ENCODE results near the gene MCHR1.
"Not testable (repeated sequence)": the region's sequence is repeated elsewhere in the genome, so short reads cannot be mapped to it uniquely, and the experiment has no call there.

Gene MCHR1

DNA sequence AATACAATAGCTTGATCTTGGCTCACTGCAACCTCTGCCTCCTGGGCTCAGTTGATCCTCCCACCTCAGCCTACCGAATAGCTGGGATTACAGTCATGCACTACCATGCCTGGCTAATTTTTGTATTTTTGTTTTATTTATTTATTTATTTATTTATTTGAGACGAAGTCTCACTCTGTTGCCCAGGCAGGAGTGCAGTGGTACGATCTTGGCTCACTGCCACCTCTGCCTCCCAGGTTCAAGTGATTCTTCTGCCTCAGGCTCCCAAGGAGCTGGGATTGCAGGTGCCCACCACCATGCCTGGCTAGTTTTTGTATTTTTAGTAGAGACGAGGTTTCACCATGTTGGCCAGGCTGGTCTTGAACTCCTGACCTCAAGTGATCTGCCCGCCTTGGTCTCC, 38.4 kb downstream of the MCHR1 start:
- 88% methylated on average over 5 of the region's 5 CpGs for WGBS
- H3K9me3 ChIP-seq (ENCODE audit: insufficient read depth, low read depth, low read length); H3K27ac ChIP-seq (ENCODE audit: low read depth, low read length): not testable (repeated sequence)

DNA sequence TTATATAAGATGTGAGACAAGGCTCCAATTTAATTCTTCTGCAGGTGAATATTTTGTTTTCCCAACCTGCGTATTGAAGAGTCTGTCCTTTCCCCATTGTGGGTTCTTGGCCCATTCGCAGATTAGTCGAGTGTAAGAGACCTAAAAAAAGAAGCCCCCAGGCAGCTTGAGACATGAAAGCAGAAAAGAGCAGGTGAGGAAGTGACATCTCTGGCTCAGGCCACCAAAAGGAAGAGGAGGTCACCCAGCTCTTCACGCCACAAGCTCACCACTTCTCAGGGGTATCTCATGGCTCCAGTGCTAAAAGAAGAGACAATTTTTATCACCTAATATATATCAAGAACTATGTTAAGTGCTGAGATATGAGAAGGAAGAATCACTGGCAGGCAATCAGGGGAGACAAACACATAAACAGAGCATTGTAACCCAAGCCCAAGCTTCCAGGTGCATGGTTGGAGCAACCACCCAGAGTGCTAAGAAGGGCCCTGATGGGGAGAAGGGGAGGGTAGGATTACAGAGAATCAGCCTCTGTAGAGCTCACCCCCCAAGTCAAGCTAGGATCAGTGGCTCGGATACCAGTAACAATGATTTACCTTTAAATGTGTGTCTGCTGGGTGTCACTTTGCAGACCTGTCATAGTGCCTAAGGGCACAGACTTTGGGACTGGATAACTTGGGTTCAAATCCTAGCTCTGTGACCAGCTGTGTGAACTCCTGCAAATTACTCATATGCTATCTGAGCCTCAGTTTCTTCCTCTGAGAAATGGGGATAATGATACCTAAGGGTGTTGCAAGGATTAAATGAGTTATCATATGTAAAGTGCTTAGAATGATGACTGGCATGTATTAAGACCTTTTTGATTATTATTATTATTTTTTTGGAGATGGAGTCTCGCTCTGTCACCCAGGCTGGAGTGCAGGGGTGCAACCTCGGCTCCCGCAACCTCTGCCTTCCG, 39.2 kb downstream of the MCHR1 start:
- H3K9me3 ChIP-seq (ENCODE audit: insufficient read depth, low read depth, low read length): no peaks in the 10 kb centered on the region
- no peak overlapping the region for H3K27ac ChIP-seq (ENCODE audit: low read depth, low read length)
- no peaks in the 10 kb centered on the region for H3K27me3 ChIP-seq (ENCODE audit: insufficient read depth, low read length)
- WGBS: 89% methylated on average over 8 of the region's 9 CpGs
- H3K36me3 ChIP-seq (ENCODE audit: insufficient read depth, low read length): no peaks in the 10 kb centered on the region
- H3K9ac ChIP-seq (ENCODE audit: low read depth, low read length): no peak overlapping the region
- no peak overlapping the region for H3K4me3 ChIP-seq (ENCODE audit: low read length)
- H3K4me1 ChIP-seq (ENCODE audit: insufficient read depth, low read length): peaks cover 26% of the 10 kb centered on the region

More for the DNA sequence above, 38.4 kb downstream of the MCHR1 start:
- not testable (repeated sequence) for H3K27me3 ChIP-seq (ENCODE audit: insufficient read depth, low read length); H3K4me3 ChIP-seq (ENCODE audit: low read length); H3K9ac ChIP-seq (ENCODE audit: low read depth, low read length); H3K36me3 ChIP-seq (ENCODE audit: insufficient read depth, low read length)
- H3K4me1 ChIP-seq (ENCODE audit: insufficient read depth, low read length): peaks cover 30% of the 10 kb centered on the region

DNA sequence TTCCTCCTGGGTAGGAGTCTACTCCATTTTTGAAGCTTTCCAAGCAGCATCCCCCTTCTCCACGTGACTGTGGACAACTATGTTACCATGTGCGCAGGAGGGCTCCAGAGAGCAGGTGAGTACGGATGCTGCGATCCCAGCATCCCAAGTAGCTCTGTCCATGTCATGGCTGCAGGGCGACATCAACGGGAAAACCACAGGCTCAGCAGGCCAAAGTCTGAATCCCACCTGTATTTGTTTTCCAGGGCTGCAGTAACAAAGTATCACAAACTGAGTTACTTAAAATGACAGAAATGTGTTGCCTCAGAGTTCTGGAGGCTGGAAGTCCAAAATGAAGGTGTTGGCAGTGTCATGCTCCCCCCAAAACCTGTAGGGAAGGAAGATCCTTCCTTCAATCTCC, 40.3 kb downstream of the MCHR1 start:
- no peaks in the 10 kb centered on the region for H3K27me3 ChIP-seq (ENCODE audit: insufficient read depth, low read length)
- no peak overlapping the region for H3K4me3 ChIP-seq (ENCODE audit: low read length)
- no peaks in the 10 kb centered on the region for H3K36me3 ChIP-seq (ENCODE audit: insufficient read depth, low read length)
- WGBS: 92% methylated on average over 6 of the region's 6 CpGs
- no peak overlapping the region; the same call in 1 of the 2 replicates for H3K27ac ChIP-seq (ENCODE audit: low read depth, low read length)
- no peak overlapping the region for H3K9ac ChIP-seq (ENCODE audit: low read depth, low read length)
- H3K4me1 ChIP-seq (ENCODE audit: insufficient read depth, low read length): peaks cover 18% of the 10 kb centered on the region
- H3K9me3 ChIP-seq (ENCODE audit: insufficient read depth, low read depth, low read length): no peaks in the 10 kb centered on the region

DNA sequence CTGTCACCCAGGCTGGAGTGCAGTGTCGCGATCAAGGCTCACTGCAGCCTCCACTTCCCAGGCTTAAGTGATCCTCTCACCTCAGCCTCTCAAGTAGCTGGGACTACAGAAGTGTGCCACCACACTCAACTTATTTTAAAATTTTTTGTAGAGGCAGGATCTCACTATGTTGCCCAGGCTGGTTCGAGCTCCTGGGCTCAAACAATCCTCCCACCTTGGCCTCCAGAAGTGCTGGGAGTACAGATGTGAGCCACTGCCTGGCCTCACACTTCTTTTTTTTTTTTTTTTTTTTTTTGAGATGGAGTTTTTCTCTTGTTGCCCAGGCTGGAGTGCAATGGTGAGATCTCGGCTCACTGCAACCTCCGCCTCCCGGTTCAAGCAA, 40.9 kb downstream of the MCHR1 start:
- not testable (repeated sequence) for H3K36me3 ChIP-seq (ENCODE audit: insufficient read depth, low read length)
- 95% methylated on average over 6 of the region's 6 CpGs for WGBS
- peaks cover 14% of the 10 kb centered on the region; the same call in 1 of the 2 replicates for H3K4me1 ChIP-seq (ENCODE audit: insufficient read depth, low read length)

DNA sequence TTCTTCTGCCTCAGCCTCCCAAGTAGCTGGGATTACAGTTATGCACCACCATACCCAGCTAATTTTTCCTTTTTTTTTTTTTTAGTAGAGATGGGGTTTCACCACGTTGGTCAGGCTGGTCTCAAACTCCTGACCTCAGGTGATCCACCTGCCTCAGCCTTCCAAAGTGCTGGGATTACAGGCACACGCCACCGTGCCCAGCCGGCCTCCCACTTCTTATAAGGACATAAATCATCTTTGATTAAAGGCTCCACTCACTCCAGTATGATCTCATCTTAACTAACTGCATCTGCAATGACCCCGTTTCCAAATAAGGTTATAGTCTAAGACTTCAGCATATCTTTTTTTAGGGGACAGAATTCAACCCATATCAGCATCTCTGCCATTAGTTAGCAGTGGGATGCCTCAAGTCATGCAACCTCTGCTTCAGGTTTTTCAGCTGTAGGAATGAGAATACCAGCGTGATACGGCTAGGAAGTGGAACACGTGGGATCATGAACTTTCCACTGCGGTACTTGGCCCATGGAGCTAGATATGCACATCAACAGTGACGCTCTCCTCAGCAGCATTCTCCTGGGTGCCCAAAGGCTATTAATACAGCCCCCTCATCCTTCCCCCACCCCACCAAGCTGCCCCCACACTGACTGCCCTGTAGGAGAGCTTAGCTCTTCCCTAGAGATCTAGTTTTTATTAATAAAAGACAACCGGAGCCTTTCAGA, 41.4 kb downstream of the MCHR1 start:
- H3K9me3 ChIP-seq (ENCODE audit: insufficient read depth, low read depth, low read length): no peaks in the 10 kb centered on the region
- H3K27ac ChIP-seq (ENCODE audit: low read depth, low read length): peak overlapping the region; percentile 33; the same call in 1 of the 2 replicates
- no peaks in the 10 kb centered on the region for H3K27me3 ChIP-seq (ENCODE audit: insufficient read depth, low read length)
- no peaks in the 10 kb centered on the region for H3K36me3 ChIP-seq (ENCODE audit: insufficient read depth, low read length)
- H3K9ac ChIP-seq (ENCODE audit: low read depth, low read length): no peak overlapping the region; the same call in 1 of the 2 replicates
- no peak overlapping the region for H3K4me3 ChIP-seq (ENCODE audit: low read length)
- WGBS: 79% methylated on average over 11 of the region's 11 CpGs
- H3K4me1 ChIP-seq (ENCODE audit: insufficient read depth, low read length): peaks cover 14% of the 10 kb centered on the region; the same call in 1 of the 2 replicates

More for the DNA sequence above, 40.9 kb downstream of the MCHR1 start:
- H3K27ac ChIP-seq (ENCODE audit: low read depth, low read length); H3K9ac ChIP-seq (ENCODE audit: low read depth, low read length); H3K9me3 ChIP-seq (ENCODE audit: insufficient read depth, low read depth, low read length); H3K27me3 ChIP-seq (ENCODE audit: insufficient read depth, low read length); H3K4me3 ChIP-seq (ENCODE audit: low read length): not testable (repeated sequence)

DNA sequence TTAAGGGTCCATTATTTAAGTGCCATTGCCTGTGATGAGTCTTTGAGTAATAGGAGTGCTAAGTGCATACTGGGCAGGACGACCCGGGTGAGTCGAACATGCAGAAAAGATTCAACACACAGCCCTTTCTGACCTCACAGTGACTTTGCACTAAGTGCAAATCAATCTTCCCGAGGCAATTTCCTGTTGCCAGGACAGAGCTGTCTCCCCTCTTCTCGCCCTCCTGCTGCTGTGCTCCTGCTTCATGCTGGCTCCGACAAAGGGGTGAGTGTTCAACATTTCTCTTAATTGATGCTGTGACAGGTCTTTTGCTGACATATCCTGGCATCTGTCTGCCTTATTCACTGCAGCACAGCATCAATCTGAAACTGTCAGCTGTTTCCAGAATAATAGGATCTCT, 42.0 kb downstream of the MCHR1 start:
- no peak overlapping the region for H3K9ac ChIP-seq (ENCODE audit: low read depth, low read length)
- WGBS: 21% methylated on average over 6 of the region's 6 CpGs

DNA sequence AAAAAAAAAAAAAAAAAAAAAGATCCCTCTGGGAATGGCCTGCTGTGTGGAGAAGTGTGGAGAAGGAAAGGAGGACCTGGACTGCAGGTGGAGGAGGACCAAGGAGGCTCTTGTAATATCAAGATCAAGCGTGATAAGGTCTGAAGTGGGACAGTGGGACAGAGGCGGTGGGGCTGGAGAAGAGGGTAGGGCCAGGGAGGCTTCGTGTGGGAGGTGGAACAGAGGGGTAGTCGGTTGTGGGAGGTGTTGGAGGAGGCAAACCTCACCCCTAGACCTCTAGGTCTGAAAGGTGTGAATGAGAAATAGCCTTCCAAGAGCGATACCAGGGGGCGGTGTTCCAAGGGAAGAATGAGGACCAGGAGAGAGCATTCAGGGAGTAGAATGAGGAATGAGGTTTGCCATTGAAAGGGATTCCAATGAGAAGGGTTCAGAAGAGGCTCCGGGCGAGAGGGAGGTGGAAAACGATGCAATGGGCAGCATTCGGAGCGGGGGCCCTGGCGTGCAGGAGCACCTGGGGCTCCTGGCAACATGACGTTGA, 44.2 kb downstream of the MCHR1 start:
- WGBS: 81% methylated on average over 13 of the region's 13 CpGs

More for the DNA sequence above, 42.0 kb downstream of the MCHR1 start:
- no peaks in the 10 kb centered on the region for H3K36me3 ChIP-seq (ENCODE audit: insufficient read depth, low read length)
- no peaks in the 10 kb centered on the region for H3K9me3 ChIP-seq (ENCODE audit: insufficient read depth, low read depth, low read length)
- peaks cover 14% of the 10 kb centered on the region; the same call in 1 of the 2 replicates for H3K4me1 ChIP-seq (ENCODE audit: insufficient read depth, low read length)
- no peak overlapping the region for H3K4me3 ChIP-seq (ENCODE audit: low read length)
- H3K27ac ChIP-seq (ENCODE audit: low read depth, low read length): peak overlapping the region; percentile 33; the same call in 1 of the 2 replicates
- no peaks in the 10 kb centered on the region for H3K27me3 ChIP-seq (ENCODE audit: insufficient read depth, low read length)

DNA sequence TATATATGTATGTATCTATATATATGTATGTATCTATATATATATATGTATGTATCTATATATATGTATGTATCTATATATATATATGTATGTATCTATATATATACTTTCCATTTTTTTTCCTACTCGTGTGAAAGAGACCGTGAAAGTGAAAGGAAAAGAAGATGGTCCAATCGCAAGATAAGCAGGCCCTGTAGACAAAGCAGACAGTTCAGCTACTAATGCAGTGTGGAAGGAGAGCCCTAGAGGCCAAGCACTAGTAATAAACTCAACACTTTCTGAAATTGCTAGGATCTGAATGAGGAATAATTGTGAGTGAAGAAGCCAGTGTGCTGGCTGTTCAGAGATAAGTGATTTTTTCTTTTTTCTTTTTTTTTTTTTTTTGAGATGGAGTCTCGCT, 47.2 kb downstream of the MCHR1 start:
- Histone ChIP-seq H3K27me3 (ENCODE audit: insufficient read depth, low read length) (no peaks in the 10 kb centered on the region), H3K4me1 (ENCODE audit: insufficient read depth, low read length) (peaks cover 23% of the 10 kb centered on the region), H3K9me3 (ENCODE audit: insufficient read depth, low read depth, low read length) (no peaks in the 10 kb centered on the region), H3K27ac (ENCODE audit: low read depth, low read length) (no peak overlapping the region), H3K4me3 (ENCODE audit: low read length) (no peak overlapping the region), H3K9ac (ENCODE audit: low read depth, low read length) (no peak overlapping the region), H3K36me3 (ENCODE audit: insufficient read depth, low read length) (no peaks in the 10 kb centered on the region)
- WGBS: 95% methylated on average over 4 of the region's 4 CpGs

More for the DNA sequence above, 44.2 kb downstream of the MCHR1 start:
- no peak overlapping the region for H3K27ac ChIP-seq (ENCODE audit: low read depth, low read length)
- H3K27me3 ChIP-seq (ENCODE audit: insufficient read depth, low read length): no peaks in the 10 kb centered on the region
- peaks cover 29% of the 10 kb centered on the region for H3K4me1 ChIP-seq (ENCODE audit: insufficient read depth, low read length)
- H3K4me3 ChIP-seq (ENCODE audit: low read length): no peak overlapping the region
- no peaks in the 10 kb centered on the region for H3K36me3 ChIP-seq (ENCODE audit: insufficient read depth, low read length)
- no peak overlapping the region for H3K9ac ChIP-seq (ENCODE audit: low read depth, low read length)
- no peaks in the 10 kb centered on the region for H3K9me3 ChIP-seq (ENCODE audit: insufficient read depth, low read depth, low read length)

DNA sequence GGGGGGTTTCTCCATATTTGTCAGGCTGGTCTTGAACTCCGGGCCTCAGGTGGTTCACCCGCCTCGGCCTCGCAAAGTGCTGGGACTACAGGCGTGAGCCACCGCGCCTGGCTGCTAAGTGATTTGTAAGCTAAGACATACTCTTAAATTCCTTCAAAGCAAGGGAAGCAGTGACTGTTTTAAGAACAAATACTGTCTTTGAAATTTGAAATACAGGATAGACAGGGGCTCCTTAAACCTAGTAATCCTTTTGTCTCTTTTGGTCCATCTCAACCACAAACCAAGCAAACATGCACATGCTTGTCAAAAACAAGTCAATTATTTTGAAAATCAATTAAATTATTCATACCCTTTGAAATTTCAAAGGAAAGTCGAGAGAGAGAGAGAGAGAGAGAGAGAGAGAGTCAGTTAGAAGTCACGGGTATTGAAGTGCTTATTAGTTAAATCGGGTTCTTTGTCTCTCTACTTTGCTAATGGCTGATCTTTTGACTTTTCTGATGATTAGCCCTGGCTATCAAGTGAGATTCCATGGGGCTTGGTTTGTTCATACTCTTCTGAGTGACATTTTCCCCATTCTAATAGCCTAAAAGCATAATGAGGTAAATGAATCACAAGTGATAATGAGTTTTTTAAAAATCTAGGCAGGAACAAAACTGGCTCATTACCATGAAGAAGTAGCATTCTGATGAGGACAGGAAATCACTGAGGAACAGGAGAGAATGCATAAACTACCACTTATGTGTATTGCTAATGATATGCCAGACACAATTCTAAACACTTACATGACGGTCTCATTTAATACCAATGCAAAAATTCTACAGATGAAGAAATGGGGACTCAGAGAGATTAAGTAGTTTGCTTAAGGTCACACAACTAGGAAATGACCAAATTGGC, 48.0 kb downstream of the MCHR1 start:
- no peak overlapping the region for H3K4me3 ChIP-seq (ENCODE audit: low read length)
- no peaks in the 10 kb centered on the region for H3K27me3 ChIP-seq (ENCODE audit: insufficient read depth, low read length)
- H3K9ac ChIP-seq (ENCODE audit: low read depth, low read length): peak overlapping the region; percentile 15; the same call in 1 of the 2 replicates
- peaks cover 20% of the 10 kb centered on the region for H3K4me1 ChIP-seq (ENCODE audit: insufficient read depth, low read length)
- H3K36me3 ChIP-seq (ENCODE audit: insufficient read depth, low read length): no peaks in the 10 kb centered on the region
- WGBS: 44% methylated on average over 11 of the region's 11 CpGs
- no peaks in the 10 kb centered on the region for H3K9me3 ChIP-seq (ENCODE audit: insufficient read depth, low read depth, low read length)
- peak overlapping the region; percentile 68 for H3K27ac ChIP-seq (ENCODE audit: low read depth, low read length)

DNA sequence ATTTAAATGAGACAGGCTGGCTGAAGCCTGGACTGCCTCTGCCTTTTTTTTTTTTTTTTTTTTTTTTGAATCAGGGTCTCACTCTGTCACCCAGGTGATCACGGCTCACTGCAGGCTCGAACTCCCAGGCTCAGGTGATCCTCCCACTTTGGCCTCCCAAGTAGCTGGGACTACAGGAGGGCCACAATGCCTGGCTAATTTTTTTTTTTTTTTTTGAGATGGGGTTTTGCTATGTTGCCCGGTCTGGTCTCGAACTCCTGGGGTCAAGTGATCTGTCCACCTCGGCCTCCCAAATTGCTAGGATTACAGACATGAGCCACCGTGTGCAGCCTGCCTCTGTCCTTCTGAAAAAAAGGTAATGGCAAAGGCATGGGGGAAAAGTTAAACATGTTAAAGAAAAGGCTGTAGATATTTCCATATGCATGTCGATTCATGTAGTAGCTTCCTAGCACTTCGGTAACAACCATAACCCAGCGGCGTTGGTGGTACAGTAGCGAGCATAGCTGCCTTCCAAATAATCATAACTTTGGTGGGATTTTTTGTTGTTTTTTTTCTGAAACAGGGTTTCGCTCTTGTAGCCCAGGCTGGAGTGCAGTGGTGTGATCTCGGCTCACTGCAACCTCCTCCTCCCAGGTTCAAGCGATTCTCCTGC, 48.8 kb downstream of the MCHR1 start:
- no peaks in the 10 kb centered on the region for H3K9me3 ChIP-seq (ENCODE audit: insufficient read depth, low read depth, low read length)
- H3K27ac ChIP-seq (ENCODE audit: low read depth, low read length): peak overlapping the region; percentile 68
- no peaks in the 10 kb centered on the region for H3K36me3 ChIP-seq (ENCODE audit: insufficient read depth, low read length)
- H3K4me1 ChIP-seq (ENCODE audit: insufficient read depth, low read length): peaks cover 27% of the 10 kb centered on the region
- H3K4me3 ChIP-seq (ENCODE audit: low read length): no peak overlapping the region
- no peaks in the 10 kb centered on the region for H3K27me3 ChIP-seq (ENCODE audit: insufficient read depth, low read length)
- 75% methylated on average over 14 of the region's 14 CpGs for WGBS
- no peak overlapping the region for H3K9ac ChIP-seq (ENCODE audit: low read depth, low read length)

All from HUES64 (cell line).